OCI-LY1 (cell line): ENCODE results near the gene LOXL3.

Experiments used
- CTCF ChIP-seq: fragments of 200-600 bp; sonication (generic), shearing (Covaris generic); IDR thresholded peaks from 2 replicates; pipeline ENCODE4 v1.5.1; 2017; ENCODE audit warnings: mild to moderate bottlenecking, antibody characterized with exemption, low read length, moderate library complexity, mixed read lengths
- EZH2 ChIP-seq: fragments of 200-600 bp; sonication (generic), shearing (Covaris generic); IDR thresholded peaks from 2 replicates; pipeline ENCODE4 v1.8.0; 2017; ENCODE audit warnings: borderline replicate concordance, mixed run types, mild to moderate bottlenecking, antibody characterized with exemption, low read length, moderate library complexity, mixed read lengths

GRCh38 chr2:74564222-74564621 is 10.5 kb upstream of the LOXL3 start:
- TF ChIP-seq CTCF: no peak
- no peak for TF ChIP-seq EZH2
